HAP-1 (cell line): ENCODE measurements around the gene YBX1.

Experiments used
- DNase-seq, 2 experiments: peaks; one replicate each; pipeline ENCODE4 v3.0.0-alpha.2; 2016 to 2020; ENCODE audit warnings: low spot score in 2 of 2
- H3K27me3 ChIP-seq: fragments of 250-450 bp; sonication (Bioruptor Pico); 2 replicates; pipeline ENCODE4 v1.5.1; 2020; ENCODE audit warnings: low read depth, mild to moderate bottlenecking, moderate library complexity
- H3K36me3 ChIP-seq: fragments of 250-450 bp; sonication (Bioruptor Pico); replicated peaks from 2 replicates; pipeline ENCODE4 v1.5.1; 2020; ENCODE audit warnings: mild to moderate bottlenecking
- H3K4me1 ChIP-seq: fragments of 250-450 bp; sonication (Bioruptor Pico); 2 replicates; pipeline ENCODE4 v1.5.1; 2020; ENCODE audit warnings: mild to moderate bottlenecking
- H3K4me3 ChIP-seq: fragments of 250-450 bp; sonication (Bioruptor Pico); 2 replicates; pipeline ENCODE4 v1.5.1; 2020; ENCODE audit warnings: mild to moderate bottlenecking, moderate library complexity
- H3K9me3 ChIP-seq: fragments of 250-450 bp; sonication (Bioruptor Pico); 2 replicates; pipeline ENCODE4 v1.5.1; 2020; ENCODE audit warnings: mild to moderate bottlenecking, moderate library complexity
- in situ Hi-C: fragments of 300-500 bp; cut with MboI; formaldehyde crosslinking; loops from 3 replicates; pipeline ENCODE4 v1.14.3; 2020; ENCODE audit warnings: low sequenced_read_pairs, inconsistent platforms, mixed read lengths

YBX1 gene

GRCh38 chr1:42733415-42734200, 51.4 kb downstream of the YBX1 start:
- no peaks in the 10 kb centered on the region for H3K4me1 ChIP-seq
- H3K36me3 ChIP-seq: no peaks in the 10 kb centered on the region
- no peaks in the 10 kb centered on the region for H3K27me3 ChIP-seq
- DNase-seq: no peak
- in situ Hi-C loops: no loop called here
- H3K9me3 ChIP-seq: no peaks in the 10 kb centered on the region
- H3K4me3 ChIP-seq: no peak overlapping the region

- Histone ChIP-seq H3K9me3 (no peaks in the 10 kb centered on the region), H3K4me1 (no peaks in the 10 kb centered on the region), H3K27me3 (no peaks in the 10 kb centered on the region), H3K4me3 (no peak overlapping the region), H3K36me3 (no peaks in the 10 kb centered on the region)
- in situ Hi-C loops: no loop called here
- no peak for DNase-seq
Measured at GRCh38 chr1:42734201-42735035, 52.2 kb downstream of the YBX1 start.

DNA sequence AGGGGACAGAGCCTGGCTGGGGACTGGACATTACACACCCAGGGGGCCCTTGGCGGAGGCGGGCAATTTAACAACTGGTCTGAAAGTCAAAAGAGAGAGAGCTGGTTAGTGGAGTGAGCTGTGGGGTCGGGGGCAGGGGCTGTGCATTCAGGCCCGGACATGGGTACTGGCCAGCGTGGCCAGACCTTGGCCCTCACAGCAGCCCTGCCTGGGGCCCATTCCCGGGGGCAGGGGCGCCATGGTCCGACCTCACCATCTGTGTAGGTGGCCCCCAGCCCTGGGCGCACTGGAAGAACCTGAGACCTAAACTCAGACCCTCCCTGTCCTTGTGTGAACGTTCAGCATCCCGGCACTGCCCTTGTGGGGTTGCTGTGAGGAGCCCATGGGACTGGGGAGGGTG, 52.8 kb downstream of the YBX1 start:
- Histone ChIP-seq H3K4me1 (no peaks in the 10 kb centered on the region), H3K4me3 (no peak overlapping the region), H3K36me3 (no peaks in the 10 kb centered on the region), H3K9me3 (no peaks in the 10 kb centered on the region), H3K27me3 (no peaks in the 10 kb centered on the region)
- no peak for DNase-seq
- in situ Hi-C loops: no loop called here

DNA sequence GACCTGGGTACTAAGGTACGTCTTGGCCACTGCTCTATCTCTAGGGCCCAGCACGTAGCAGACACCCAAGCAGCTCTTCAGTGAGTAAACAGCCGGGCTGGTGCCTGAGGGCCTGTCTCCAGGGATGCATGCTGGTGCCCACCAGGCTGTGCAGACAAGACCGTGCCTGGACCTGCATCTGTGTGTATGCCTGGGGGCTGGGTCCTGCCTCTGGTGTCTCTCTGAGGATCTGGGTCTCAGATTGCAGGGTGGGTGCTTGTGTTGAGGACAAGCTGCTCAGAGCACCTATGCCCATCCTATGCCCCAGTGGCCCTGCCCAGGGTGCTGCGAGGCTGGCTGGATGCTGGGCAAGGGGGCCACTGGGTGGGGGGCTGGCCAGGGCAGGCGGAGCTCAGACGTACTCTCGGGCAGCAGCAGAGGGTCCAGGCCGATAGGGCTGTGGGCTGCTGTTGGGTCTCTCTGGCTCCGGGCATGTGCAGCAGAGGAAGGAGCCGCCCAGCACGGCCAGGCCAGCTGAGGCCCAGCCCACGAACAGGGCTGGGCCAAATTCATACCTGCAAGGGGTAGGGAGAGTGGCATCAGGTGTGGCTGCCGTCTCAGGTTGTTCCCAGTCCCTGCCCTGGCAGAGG, 53.4 kb downstream of the YBX1 start:
- in situ Hi-C loops: no loop called here
- no peaks in the 10 kb centered on the region for H3K36me3 ChIP-seq
- DNase-seq: no peak

GRCh38 chr1:42736152-42736551, 53.9 kb downstream of the YBX1 start:
- H3K4me1 ChIP-seq: no peaks in the 10 kb centered on the region
- H3K4me3 ChIP-seq: no peak overlapping the region
- peak in 1 of 2 experiments; percentile 56 for DNase-seq
- H3K27me3 ChIP-seq: no peaks in the 10 kb centered on the region
- in situ Hi-C loops: no loop called here
- no peaks in the 10 kb centered on the region for H3K36me3 ChIP-seq
- H3K9me3 ChIP-seq: no peaks in the 10 kb centered on the region

More for the DNA sequence above, 53.4 kb downstream of the YBX1 start:
- Histone ChIP-seq H3K4me1 (no peaks in the 10 kb centered on the region), H3K4me3 (no peak overlapping the region), H3K27me3 (no peaks in the 10 kb centered on the region), H3K9me3 (no peaks in the 10 kb centered on the region)

GRCh38 chr1:42736571-42737200, 54.5 kb downstream of the YBX1 start:
- no peaks in the 10 kb centered on the region for H3K9me3 ChIP-seq
- H3K4me1 ChIP-seq: no peaks in the 10 kb centered on the region
- DNase-seq: no peak
- H3K27me3 ChIP-seq: no peaks in the 10 kb centered on the region
- no peak overlapping the region for H3K4me3 ChIP-seq
- in situ Hi-C loops: no loop called here
- H3K36me3 ChIP-seq: no peaks in the 10 kb centered on the region

GRCh38 chr1:42737257-42737656, 55.0 kb downstream of the YBX1 start:
- no peak overlapping the region for H3K4me3 ChIP-seq
- no peaks in the 10 kb centered on the region for H3K4me1 ChIP-seq
- in situ Hi-C loops: no loop called here
- H3K9me3 ChIP-seq: no peaks in the 10 kb centered on the region
- H3K36me3 ChIP-seq: no peaks in the 10 kb centered on the region
- H3K27me3 ChIP-seq: no peaks in the 10 kb centered on the region
- DNase-seq: no peak

- Histone ChIP-seq H3K4me3 (no peak overlapping the region), H3K9me3 (no peaks in the 10 kb centered on the region), H3K4me1 (no peaks in the 10 kb centered on the region), H3K36me3 (no peaks in the 10 kb centered on the region), H3K27me3 (no peaks in the 10 kb centered on the region)
- DNase-seq: no peak
- in situ Hi-C loops: no loop called here
Measured at GRCh38 chr1:42737986-42738677, 55.9 kb downstream of the YBX1 start.

DNA sequence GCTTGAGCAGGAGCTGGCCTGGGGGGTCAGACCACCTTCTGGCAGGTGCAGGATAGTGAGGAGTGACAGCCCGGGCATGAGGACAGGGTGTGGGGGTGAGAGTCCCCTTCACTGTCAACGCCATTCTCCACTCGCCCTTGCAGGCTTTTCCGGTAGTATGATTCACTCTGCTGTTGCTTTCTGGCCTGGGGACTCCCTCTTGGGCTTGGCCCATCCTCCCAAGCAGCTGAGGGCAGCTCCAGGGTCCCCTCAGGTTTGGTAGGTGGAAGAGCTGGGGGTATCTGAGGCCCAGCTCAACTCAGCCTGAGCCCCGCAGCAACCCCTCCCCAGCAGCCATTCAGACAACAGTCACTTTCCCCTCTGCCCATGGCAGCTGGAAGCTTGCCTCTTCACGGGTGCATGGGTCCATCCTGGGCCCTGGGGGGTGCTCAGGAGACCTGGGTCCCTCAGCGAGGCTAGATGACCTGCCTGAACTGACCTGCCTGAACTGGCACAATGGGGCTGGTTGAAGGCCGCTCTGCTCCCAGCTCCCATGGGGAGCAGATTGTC, 56.5 kb downstream of the YBX1 start:
- no peaks in the 10 kb centered on the region for H3K4me1 ChIP-seq
- DNase-seq: no peak
- in situ Hi-C loops: no loop called here

DNA sequence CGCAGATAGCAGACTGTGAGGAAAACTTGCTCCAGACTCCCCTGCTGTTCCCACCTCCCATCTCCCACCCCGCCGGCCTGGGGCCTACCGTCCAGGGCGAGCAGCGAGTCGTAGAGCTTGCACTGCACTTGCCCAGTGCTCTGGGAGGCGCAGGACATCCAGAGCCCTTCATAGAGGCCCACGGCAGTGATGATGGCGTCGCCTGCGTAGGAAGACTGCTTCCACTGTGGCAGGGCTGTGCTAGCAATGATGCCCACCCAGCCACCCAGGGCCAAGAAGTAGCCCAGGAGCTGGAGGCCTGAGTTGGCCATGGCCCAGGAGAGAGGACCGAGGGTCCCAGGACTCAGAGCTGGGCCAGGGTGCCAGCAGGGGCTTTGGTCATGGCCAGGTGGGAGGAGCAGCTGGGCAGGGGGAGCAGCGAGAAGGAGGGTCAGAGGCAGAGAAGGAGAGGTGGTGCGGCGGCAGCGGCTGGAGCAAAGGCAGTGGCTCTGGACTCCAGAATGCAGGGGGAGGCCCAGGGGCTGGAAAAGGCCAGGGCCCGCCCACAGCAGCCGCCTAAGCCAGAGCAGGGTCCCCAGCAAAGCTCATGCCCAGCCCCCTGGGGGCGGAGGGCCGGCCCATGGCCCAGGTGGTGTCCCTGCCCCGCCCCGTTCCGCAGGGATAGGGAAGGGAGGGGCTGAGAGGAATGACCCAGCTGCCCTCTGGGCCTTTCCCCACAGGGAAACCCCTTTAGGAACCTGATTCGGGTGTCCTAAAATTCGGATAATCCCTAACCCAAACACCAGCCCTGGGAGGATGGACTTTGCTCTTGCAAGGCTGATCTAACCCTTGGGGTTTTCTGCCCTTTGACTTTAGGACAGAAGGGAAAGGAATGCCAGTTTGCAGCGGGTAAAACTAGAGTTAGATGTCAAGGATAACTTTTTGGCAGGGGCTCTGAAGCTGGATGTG, 57.8 kb downstream of the YBX1 start, which contains the start of gene CLDN19:
CLDN19 (minus strand) TSS at position 484 of the 948 bp plus-strand sequence; CDS start at position 311, 173 bp downstream.
- Histone ChIP-seq H3K36me3 (no peaks in the 10 kb centered on the region), H3K4me1 (no peaks in the 10 kb centered on the region), H3K9me3 (no peaks in the 10 kb centered on the region), H3K4me3 (no peak within 1 kb of the TSS), H3K27me3 (no peaks in the 10 kb centered on the region)
- in situ Hi-C loops: loop anchor here (10.0 kb wide), 1 partner anchor 175 kb away; no protein-coding TSS in a partner anchor
- peak in 1 of 2 experiments; percentile 35 for DNase-seq

More for the DNA sequence above, 56.5 kb downstream of the YBX1 start:
- Histone ChIP-seq H3K4me3 (no peak overlapping the region), H3K36me3 (no peaks in the 10 kb centered on the region), H3K27me3 (no peaks in the 10 kb centered on the region), H3K9me3 (no peaks in the 10 kb centered on the region)

DNA sequence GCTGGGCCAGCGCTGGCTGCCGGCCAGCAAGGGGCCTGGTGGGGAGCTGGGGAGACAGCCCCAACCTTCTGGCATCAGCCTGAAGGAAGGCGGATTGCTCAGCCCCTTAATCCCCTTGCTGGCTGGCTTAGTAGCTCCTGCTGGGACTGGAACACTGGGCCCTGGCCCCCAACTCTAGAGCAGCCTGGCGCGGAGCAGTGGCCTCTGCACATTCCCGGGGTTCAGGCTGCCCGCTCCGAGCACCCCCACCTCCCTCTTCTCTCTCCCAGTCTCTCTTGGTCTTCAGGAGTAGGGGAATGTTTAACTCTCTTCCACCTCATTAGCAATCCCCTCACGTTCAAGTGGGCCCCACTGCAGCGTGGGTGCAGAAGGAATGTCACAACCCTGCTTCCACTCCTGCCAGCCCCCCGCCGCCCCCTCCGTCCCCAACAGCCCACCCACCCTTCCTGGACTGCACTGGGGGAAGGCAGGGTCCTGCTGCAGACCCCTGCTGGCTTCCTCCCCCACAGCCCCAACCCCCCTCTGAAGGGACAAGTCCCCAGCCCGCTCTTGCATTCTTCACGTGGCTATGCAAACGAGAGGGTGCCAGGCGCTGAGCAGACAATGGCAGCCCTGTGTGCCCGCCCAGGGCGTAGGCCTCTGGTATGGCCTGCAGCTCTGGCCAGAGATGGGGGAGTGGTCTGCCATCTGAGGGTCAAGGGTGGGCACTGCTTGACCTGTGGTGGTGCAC, 58.8 kb downstream of the YBX1 start:
- Histone ChIP-seq H3K4me3 (no peak overlapping the region), H3K9me3 (no peaks in the 10 kb centered on the region), H3K27me3 (no peaks in the 10 kb centered on the region), H3K4me1 (no peaks in the 10 kb centered on the region), H3K36me3 (peaks cover under 1% of the 10 kb centered on the region)
- no peak for DNase-seq
- in situ Hi-C loops: loop anchor here (10.0 kb wide), 1 partner anchor 176 kb away; no protein-coding TSS in a partner anchor
